NCI-H82 treated with DMSO at 0.1 percent for 48 hours (cell line): ENCODE measurements around the gene LIPM.
A peak's percentile ranks its signal among the peaks of the same experiment; 100 is the strongest.

Experiments used
- DNase-seq: peaks from one replicate; lab custom pipeline; 2025; ENCODE audit not compliant: unreplicated experiment; lab: John Stamatoyannopoulos, UW

Gene LIPM

GRCh38 chr10:88800152-88801125, 2.1 kb upstream of the LIPM start:
- DNase-seq: no peak

- DNase-seq: no peak
Observed at GRCh38 chr10:88803641-88804040, 1.1 kb downstream of the LIPM start.

- no peak for DNase-seq
Observed at GRCh38 chr10:88804083-88804812, 1.7 kb downstream of the LIPM start.

- DNase-seq: no peak
Observed at GRCh38 chr10:88805361-88805760, 2.8 kb downstream of the LIPM start.

GRCh38 chr10:88805924-88806323, 3.4 kb downstream of the LIPM start:
- no peak for DNase-seq

- no peak for DNase-seq
Observed at GRCh38 chr10:88809621-88810020, 7.1 kb downstream of the LIPM start.

GRCh38 chr10:88810196-88810961, 7.8 kb downstream of the LIPM start:
- peak; percentile 56 for DNase-seq

GRCh38 chr10:88813200-88813599, 10.7 kb downstream of the LIPM start:
- no peak for DNase-seq

- DNase-seq: no peak
Observed at GRCh38 chr10:88819290-88819689, 16.8 kb downstream of the LIPM start.

- no peak for DNase-seq
Observed at GRCh38 chr10:88820748-88821401, 18.3 kb downstream of the LIPM start.

- DNase-seq: no peak
Observed at GRCh38 chr10:88826388-88826787, 23.9 kb downstream of the LIPM start.

- DNase-seq: no peak
Observed at GRCh38 chr10:88827671-88828070, 25.1 kb downstream of the LIPM start.

GRCh38 chr10:88828310-88828709, 25.8 kb downstream of the LIPM start:
- no peak for DNase-seq

GRCh38 chr10:88830643-88831268, 28.2 kb downstream of the LIPM start:
- DNase-seq: no peak

GRCh38 chr10:88831709-88832108, 29.2 kb downstream of the LIPM start:
- DNase-seq: no peak

- DNase-seq: no peak
Observed at GRCh38 chr10:88832376-88832775, 29.8 kb downstream of the LIPM start.

- DNase-seq: no peak
Observed at GRCh38 chr10:88833156-88833555, 30.6 kb downstream of the LIPM start.

GRCh38 chr10:88833723-88834122, 31.2 kb downstream of the LIPM start:
- DNase-seq: no peak

GRCh38 chr10:88835096-88835909, 32.8 kb downstream of the LIPM start:
- DNase-seq: peak; percentile 50

- no peak for DNase-seq
Observed at GRCh38 chr10:88835910-88836221, 33.3 kb downstream of the LIPM start.
